Testis (tissue), 3 donors: ENCODE data around the gene BMP6. TPM values are rescaled to one million over a fixed set of nuclear protein-coding genes. Genes with fewer than 3 reads are reported as not detected.

Experiments
- DNase-seq: peaks from one replicate; pipeline ENCODE4 v3.0.0-alpha.2; 2019
- H3K27ac ChIP-seq, 2 donors: fragments of 200-600 bp; sonication (generic); one replicate each; pipeline ENCODE4 v1.5.1; 2019
- H3K27me3 ChIP-seq: fragments of 200-600 bp; sonication (generic); one replicate; pipeline ENCODE4 v1.5.1; 2019
- H3K36me3 ChIP-seq: fragments of 200-600 bp; sonication (generic); one replicate; pipeline ENCODE4 v1.5.1; 2017; ENCODE audit warnings: low read depth; ENCODE audit errors: missing control alignments
- H3K4me1 ChIP-seq: fragments of 200-600 bp; sonication (generic); one replicate; pipeline ENCODE4 v1.5.1; 2019
- H3K4me3 ChIP-seq, 2 donors: fragments of 200-600 bp; sonication (generic); one replicate each; pipeline ENCODE4 v1.5.1; 2017 to 2019
- H3K9me3 ChIP-seq: fragments of 200-600 bp; sonication (generic); one replicate; pipeline ENCODE4 v1.5.1; 2017
- POLR2A ChIP-seq: fragments of 450-650 bp; IDR thresholded peaks from one replicate; pipeline ENCODE4 v1.6.1; 2017; ENCODE audit warnings: antibody characterized with exemption, mild to moderate bottlenecking, moderate library complexity
- WGBS, 2 donors: methylation state at CpG; one replicate each; pipeline ENCODE4 v1.1.5; 2018; 5-methylcytosine and 5-hydroxymethylcytosine counted together
- intact Hi-C: fragments of 100-400 bp; cut with DNase I; formaldehyde crosslinking; loops from one replicate; pipeline ENCODE4 v1.15.1; 2023; ENCODE audit warnings: low total_unique reads
- polyA plus RNA-seq: library from polyadenylated mRNA; stranded (reverse); fragments of 350-450 nt; fragmentation: Illumina TruSeq; extraction: RNeasy Lipid Tissue Mini Kit (QIAGEN cat#74804); gene quantifications from one replicate; pipeline ENCODE4 v1.2.3, GENCODE V29; 2014; ENCODE audit warnings: low read depth, low replicate concordance; ENCODE audit not compliant: insufficient read depth
- total RNA-seq, 2 donors: library from RNA; depleted of rRNA; stranded (reverse); fragments of >200 nt; gene quantifications; one replicate each; pipeline ENCODE4 v1.2.3, GENCODE V29; 2016
- TF ChIP-seq, protein P1 (sequence below), 3 experiments: fragments of 450-650 bp in 2 of 3; fragments of 200-600 bp in 1 of 3; sonication (generic) in 1 of 3; IDR thresholded peaks; one replicate each; pipeline ENCODE4 v1.5.1; 2016 to 2019; ENCODE audit warnings: antibody characterized with exemption in 3 of 3, mild to moderate bottlenecking in 2 of 3, moderate library complexity in 1 of 3

Gene BMP6
- total and polyA plus RNA-seq, 3 donors from 2014 or later = 6.2 to 13.6 (median 11.4) TPM

DNA sequence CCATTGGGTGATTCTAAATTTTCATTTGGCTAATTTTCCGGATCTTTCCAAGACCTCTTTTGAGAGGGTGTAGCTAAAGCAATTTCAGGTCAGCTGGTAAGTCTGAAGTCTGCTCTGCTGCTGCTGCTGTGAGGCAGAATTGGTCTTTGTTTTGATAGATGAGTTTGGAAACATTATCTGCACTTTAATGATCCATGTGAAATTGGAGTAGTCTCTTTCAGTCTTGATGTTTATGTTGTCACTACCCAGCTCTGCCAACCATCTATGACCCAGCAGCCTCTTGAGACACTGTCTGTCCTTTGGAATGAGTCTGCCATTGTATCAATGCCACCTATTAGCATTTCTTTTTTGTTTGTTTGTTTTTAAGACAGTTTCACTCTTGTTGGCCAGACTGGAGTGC lies 140.6 kb downstream of the BMP6 start:
- TF ChIP-seq POLR2A = no peak
- TF ChIP-seq, protein P1, sequence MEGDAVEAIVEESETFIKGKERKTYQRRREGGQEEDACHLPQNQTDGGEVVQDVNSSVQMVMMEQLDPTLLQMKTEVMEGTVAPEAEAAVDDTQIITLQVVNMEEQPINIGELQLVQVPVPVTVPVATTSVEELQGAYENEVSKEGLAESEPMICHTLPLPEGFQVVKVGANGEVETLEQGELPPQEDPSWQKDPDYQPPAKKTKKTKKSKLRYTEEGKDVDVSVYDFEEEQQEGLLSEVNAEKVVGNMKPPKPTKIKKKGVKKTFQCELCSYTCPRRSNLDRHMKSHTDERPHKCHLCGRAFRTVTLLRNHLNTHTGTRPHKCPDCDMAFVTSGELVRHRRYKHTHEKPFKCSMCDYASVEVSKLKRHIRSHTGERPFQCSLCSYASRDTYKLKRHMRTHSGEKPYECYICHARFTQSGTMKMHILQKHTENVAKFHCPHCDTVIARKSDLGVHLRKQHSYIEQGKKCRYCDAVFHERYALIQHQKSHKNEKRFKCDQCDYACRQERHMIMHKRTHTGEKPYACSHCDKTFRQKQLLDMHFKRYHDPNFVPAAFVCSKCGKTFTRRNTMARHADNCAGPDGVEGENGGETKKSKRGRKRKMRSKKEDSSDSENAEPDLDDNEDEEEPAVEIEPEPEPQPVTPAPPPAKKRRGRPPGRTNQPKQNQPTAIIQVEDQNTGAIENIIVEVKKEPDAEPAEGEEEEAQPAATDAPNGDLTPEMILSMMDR (IDR thresholded peaks at IDR 0.05) = no peak
- H3K27me3 ChIP-seq = no peaks in the 10 kb centered on the region
- intact Hi-C loops = no loop called here
- DNase-seq = no peak
- H3K36me3 ChIP-seq = no peaks in the 10 kb centered on the region
- H3K27ac ChIP-seq = no peak overlapping the region
- H3K4me1 ChIP-seq = no peaks in the 10 kb centered on the region
- 87 to 91% methylated on average over 1 of the region's 1 CpG for WGBS, 2 donors
- H3K4me3 ChIP-seq = no peak overlapping the region
- no peaks in the 10 kb centered on the region for H3K9me3 ChIP-seq

DNA sequence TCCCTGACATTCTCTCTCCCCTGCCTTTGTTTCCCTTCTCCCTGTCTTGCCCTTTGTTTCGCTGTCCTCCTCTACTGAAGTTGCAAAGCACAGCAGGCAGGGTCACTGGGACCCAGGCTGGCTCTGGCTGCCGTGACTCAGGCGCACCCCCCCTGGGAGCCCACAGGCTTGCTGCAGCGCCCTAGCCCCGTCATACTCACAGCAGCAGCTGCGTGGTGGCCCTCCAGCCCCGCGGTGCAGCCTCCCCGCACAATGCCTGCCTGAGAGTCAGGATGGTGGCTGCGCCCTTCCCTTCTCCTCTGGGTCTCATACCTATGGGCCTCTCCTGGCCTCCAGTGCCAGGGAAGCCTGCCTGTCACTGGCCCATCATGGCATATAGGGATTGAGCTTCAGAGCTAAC lies 143.0 kb downstream of the BMP6 start:
- TF ChIP-seq, protein P1 (IDR thresholded peaks at IDR 0.05) = no peak
- TF ChIP-seq POLR2A = no peak
- Histone ChIP-seq H3K9me3 (no peaks in the 10 kb centered on the region), H3K27me3 (no peaks in the 10 kb centered on the region), H3K4me1 (no peaks in the 10 kb centered on the region), H3K36me3 (no peaks in the 10 kb centered on the region), H3K27ac (no peak overlapping the region), H3K4me3 (no peak overlapping the region)
- intact Hi-C loops = no loop called here
- 93 to 97% methylated on average over 1 to 10 of the region's 10 CpGs for WGBS, 2 donors
- DNase-seq = no peak

- WGBS, 2 donors = 79 to 83% methylated on average over 8 to 10 of the region's 10 CpGs
- DNase-seq = no peak
- H3K4me1 ChIP-seq = no peaks in the 10 kb centered on the region
- TF ChIP-seq POLR2A = no peak
- TF ChIP-seq, protein P1 (IDR thresholded peaks at IDR 0.05) = no peak
- no peak overlapping the region for H3K4me3 ChIP-seq
- no peaks in the 10 kb centered on the region for H3K36me3 ChIP-seq
- no peaks in the 10 kb centered on the region for H3K27me3 ChIP-seq
- intact Hi-C loops = no loop called here
- H3K27ac ChIP-seq = no peak overlapping the region
- H3K9me3 ChIP-seq = no peaks in the 10 kb centered on the region
Observed at GRCh38 chr6:7878401-7878964, 152.6 kb downstream of the BMP6 start.

GRCh38 chr6:7879043-7879442 lies 153.1 kb downstream of the BMP6 start:
- 89 to 93% methylated on average over 2 of the region's 2 CpGs for WGBS, 2 donors
- no peak for DNase-seq
- H3K36me3 ChIP-seq = no peaks in the 10 kb centered on the region
- no peak overlapping the region for H3K4me3 ChIP-seq
- H3K27ac ChIP-seq = no peak overlapping the region
- no peak for TF ChIP-seq POLR2A
- TF ChIP-seq, protein P1 (IDR thresholded peaks at IDR 0.05) = no peak
- intact Hi-C loops = no loop called here
- H3K9me3 ChIP-seq = no peaks in the 10 kb centered on the region
- H3K4me1 ChIP-seq = no peaks in the 10 kb centered on the region
- no peaks in the 10 kb centered on the region for H3K27me3 ChIP-seq

DNA sequence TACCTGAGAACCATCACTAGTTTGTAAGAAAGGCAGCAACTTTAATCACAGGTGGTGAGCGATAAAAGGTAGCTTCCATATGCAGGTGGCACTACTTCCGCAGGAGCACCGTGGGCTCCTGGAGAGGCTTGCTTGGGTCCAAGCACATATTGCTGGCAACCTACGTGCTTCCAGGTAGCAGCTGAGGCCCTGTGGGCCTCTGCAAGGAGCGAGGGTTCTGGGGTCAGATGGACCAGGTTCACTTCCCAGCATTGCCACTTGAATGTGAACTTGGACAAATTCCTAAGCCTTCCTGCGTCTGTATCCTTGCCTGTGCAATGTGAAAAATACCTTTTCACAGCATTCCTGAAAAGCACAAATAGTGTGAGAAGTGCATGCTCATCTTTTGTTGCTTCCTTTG lies 153.7 kb downstream of the BMP6 start:
- H3K27ac ChIP-seq = no peak overlapping the region
- no peaks in the 10 kb centered on the region for H3K36me3 ChIP-seq
- H3K27me3 ChIP-seq = no peaks in the 10 kb centered on the region
- TF ChIP-seq POLR2A = no peak
- TF ChIP-seq, protein P1 (IDR thresholded peaks at IDR 0.05) = no peak
- H3K9me3 ChIP-seq = no peaks in the 10 kb centered on the region
- 90 to 93% methylated on average over 6 of the region's 6 CpGs for WGBS, 2 donors
- H3K4me3 ChIP-seq = no peak overlapping the region
- H3K4me1 ChIP-seq = no peaks in the 10 kb centered on the region
- no peak for DNase-seq
- intact Hi-C loops = no loop called here
